Dermis microvascular lymphatic vessel endothelial cell (primary cell): ENCODE results near the gene PDZK1IP1. TPM values are rescaled to one million over a fixed set of nuclear protein-coding genes. Genes with fewer than 3 reads are reported as not detected.
"Not testable (repeated sequence)": the region's sequence is repeated elsewhere in the genome, so short reads cannot be mapped to it uniquely, and the experiment has no call there.

Source experiments
- DNase-seq, 2 donors: peaks; one replicate each; pipeline versions ENCODE4 v3.0.0 to v3.0.0-alpha.2; 2010; ENCODE audit warnings: low read depth in 2 of 2
- total RNA-seq: library from RNA; depleted of rRNA; stranded (reverse); fragments of >200 nt; gene quantifications from 2 replicates; pipeline ENCODE4 v1.2.1, GENCODE V29; 2014

Gene PDZK1IP1
- total RNA-seq, 1 donor from 2014 or later: 0.13 TPM

GRCh38 chr1:47140358-47140757 is 49.5 kb downstream of the PDZK1IP1 start:
- not testable (repeated sequence) for DNase-seq

GRCh38 chr1:47137925-47138615 is 51.8 kb downstream of the PDZK1IP1 start:
- no peak for DNase-seq

GRCh38 chr1:47137198-47137597 is 52.6 kb downstream of the PDZK1IP1 start, which contains the start of gene CYP4A22:
Gene CYP4A22 (plus strand): TSS chr1:47137441. CDS start chr1:47137486, 45 bp downstream.
- no peak for DNase-seq

Other genes starting within 250 kb of the PDZK1IP1 start
- not detected in 2 replicates for gene CYP4A11, start 248.6 kb downstream of the PDZK1IP1 start, total RNA-seq
- 1.5 and 3.4 TPM in 2 replicates for gene CYP4X1, start 166.4 kb downstream of the PDZK1IP1 start, total RNA-seq
- gene CYP4Z1, start 122.8 kb downstream of the PDZK1IP1 start, total RNA-seq: under 0.01 and 0.13 TPM in 2 replicates
- gene CYP4A22, start 52.6 kb downstream of the PDZK1IP1 start, total RNA-seq: not detected in 2 replicates
- gene TAL1, start 42.2 kb upstream of the PDZK1IP1 start, total RNA-seq: 55.8 and 77.9 TPM in 2 replicates
- 4.6 and 7.2 TPM in 2 replicates for gene STIL, start 124.1 kb upstream of the PDZK1IP1 start, total RNA-seq
- gene CMPK1, start 143.8 kb upstream of the PDZK1IP1 start, total RNA-seq: 74.8 and 75.7 TPM in 2 replicates
- not detected in 2 replicates for gene FOXE3, start 226.2 kb upstream of the PDZK1IP1 start, total RNA-seq
- 0.13 TPM in 2 replicates for gene FOXD2, start 248.0 kb upstream of the PDZK1IP1 start, total RNA-seq